ENCODE data around the gene DNM3.

Gene DNM3

DNA sequence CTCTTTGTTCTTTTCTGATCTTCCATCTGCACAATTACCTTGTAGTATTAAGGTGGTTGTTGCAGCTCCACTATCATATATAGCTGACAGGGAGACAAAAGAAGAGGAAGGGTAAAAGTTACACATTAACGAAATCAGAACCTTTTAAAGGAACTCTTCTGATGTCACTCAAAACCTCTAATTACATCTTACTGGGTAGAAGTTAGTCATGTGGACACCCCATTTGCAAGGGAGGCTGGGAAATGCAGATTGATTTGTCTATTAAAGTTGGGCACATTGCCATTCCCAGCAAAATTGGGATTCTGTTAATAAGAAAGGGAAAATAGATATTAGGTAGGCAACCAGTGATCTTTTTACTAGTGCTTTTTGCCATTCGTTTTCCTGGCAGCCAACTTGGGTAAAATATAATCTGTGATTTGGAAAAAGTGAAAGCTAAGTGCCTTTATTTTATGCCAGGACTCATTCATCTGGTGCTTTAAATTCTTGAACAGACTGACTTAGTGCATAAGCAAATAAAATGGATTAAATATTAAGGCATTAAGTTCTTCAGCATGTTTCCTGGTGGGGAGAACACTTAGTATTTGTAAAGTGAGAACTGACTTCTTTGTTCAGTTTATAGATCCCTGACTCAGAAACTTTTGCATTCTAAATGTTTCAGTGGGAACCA lies 71.3 kb downstream of the DNM3 start:
- Histone ChIP-seq H3K36me3 (ENCODE audit: control insufficient read depth, insufficient read depth, low read length) (no peaks in the 10 kb centered on the region), H3K27ac (ENCODE audit: low read depth, low read length) (no peak overlapping the region), H3K4me3 (ENCODE audit: low read length) (no peak overlapping the region), H3K27me3 (ENCODE audit: control insufficient read depth, insufficient read depth, low read length) (no peaks in the 10 kb centered on the region), H3K9ac (ENCODE audit: low read length) (no peak overlapping the region), H3K4me1 (ENCODE audit: control insufficient read depth, insufficient read depth, low read length) (no peaks in the 10 kb centered on the region)

- no peaks in the 10 kb centered on the region for H3K4me1 ChIP-seq (ENCODE audit: control insufficient read depth, insufficient read depth, low read length)
- H3K36me3 ChIP-seq (ENCODE audit: control insufficient read depth, insufficient read depth, low read length): no peaks in the 10 kb centered on the region
- no peak overlapping the region for H3K4me3 ChIP-seq (ENCODE audit: low read length)
- no peak overlapping the region for H3K27ac ChIP-seq (ENCODE audit: low read depth, low read length)
- H3K27me3 ChIP-seq (ENCODE audit: control insufficient read depth, insufficient read depth, low read length): no peaks in the 10 kb centered on the region
- no peak overlapping the region for H3K9ac ChIP-seq (ENCODE audit: low read length)
Measured at GRCh38 chr1:171913385-171913784, 72.1 kb downstream of the DNM3 start.

DNA sequence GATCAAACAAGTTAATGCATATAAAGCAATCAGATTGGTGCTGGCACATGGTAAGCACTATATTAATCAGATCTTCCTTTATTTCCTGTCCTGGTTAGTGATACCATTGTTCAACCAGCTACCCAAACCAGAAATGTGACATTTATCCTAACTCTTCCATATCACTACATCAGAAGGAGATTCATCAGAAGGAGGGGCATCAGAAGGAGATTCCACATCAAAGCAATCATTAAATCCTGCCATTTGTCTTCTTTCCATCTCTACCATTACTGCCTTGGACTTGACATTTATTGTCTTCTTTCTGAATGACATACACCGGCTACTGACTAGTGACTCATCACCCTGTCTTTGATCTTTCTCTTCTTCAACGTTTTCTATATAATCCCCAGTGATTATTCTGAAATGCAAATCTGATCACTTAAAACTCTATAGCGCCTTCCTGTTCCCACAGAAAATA lies 75.0 kb downstream of the DNM3 start:
- Histone ChIP-seq H3K4me3 (ENCODE audit: low read length) (no peak overlapping the region), H3K27me3 (ENCODE audit: control insufficient read depth, insufficient read depth, low read length) (no peaks in the 10 kb centered on the region), H3K4me1 (ENCODE audit: control insufficient read depth, insufficient read depth, low read length) (no peaks in the 10 kb centered on the region), H3K27ac (ENCODE audit: low read depth, low read length) (no peak overlapping the region), H3K9ac (ENCODE audit: low read length) (no peak overlapping the region), H3K36me3 (ENCODE audit: control insufficient read depth, insufficient read depth, low read length) (no peaks in the 10 kb centered on the region)

- no peaks in the 10 kb centered on the region for H3K4me1 ChIP-seq (ENCODE audit: control insufficient read depth, insufficient read depth, low read length)
- no peak overlapping the region for H3K4me3 ChIP-seq (ENCODE audit: low read length)
- H3K27me3 ChIP-seq (ENCODE audit: control insufficient read depth, insufficient read depth, low read length): no peaks in the 10 kb centered on the region
- H3K36me3 ChIP-seq (ENCODE audit: control insufficient read depth, insufficient read depth, low read length): no peaks in the 10 kb centered on the region
- no peak overlapping the region for H3K9ac ChIP-seq (ENCODE audit: low read length)
- H3K27ac ChIP-seq (ENCODE audit: low read depth, low read length): no peak overlapping the region
Measured at GRCh38 chr1:171917331-171917730, 76.0 kb downstream of the DNM3 start.

GRCh38 chr1:171919891-171920887 lies 78.9 kb downstream of the DNM3 start:
- Histone ChIP-seq H3K36me3 (ENCODE audit: control insufficient read depth, insufficient read depth, low read length) (no peaks in the 10 kb centered on the region), H3K4me1 (ENCODE audit: control insufficient read depth, insufficient read depth, low read length) (no peaks in the 10 kb centered on the region), H3K9ac (ENCODE audit: low read length) (no peak overlapping the region), H3K27me3 (ENCODE audit: control insufficient read depth, insufficient read depth, low read length) (no peaks in the 10 kb centered on the region), H3K27ac (ENCODE audit: low read depth, low read length) (no peak overlapping the region), H3K4me3 (ENCODE audit: low read length) (no peak overlapping the region)

DNA sequence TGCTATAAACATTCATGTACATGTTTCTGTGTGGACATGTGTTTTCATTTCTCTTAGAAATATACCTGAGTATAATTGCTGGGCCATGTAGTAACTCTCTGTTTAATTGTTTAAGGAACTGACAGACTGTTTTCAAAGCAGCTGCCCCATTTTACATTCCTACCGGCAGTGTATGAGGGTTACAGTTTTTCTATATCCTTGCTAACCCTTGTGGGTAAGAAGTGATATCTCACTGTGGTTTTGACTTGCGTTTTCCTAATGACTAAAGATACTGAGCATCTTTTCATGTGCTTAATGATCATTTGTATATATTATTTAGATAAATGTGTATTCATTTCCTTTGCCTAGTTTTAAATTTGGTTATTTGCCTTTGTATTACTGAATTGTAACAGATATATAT lies 81.7 kb downstream of the DNM3 start:
- no peak overlapping the region for H3K27ac ChIP-seq (ENCODE audit: low read depth, low read length)
- no peaks in the 10 kb centered on the region for H3K27me3 ChIP-seq (ENCODE audit: control insufficient read depth, insufficient read depth, low read length)
- no peak overlapping the region for H3K4me3 ChIP-seq (ENCODE audit: low read length)
- no peaks in the 10 kb centered on the region for H3K4me1 ChIP-seq (ENCODE audit: control insufficient read depth, insufficient read depth, low read length)
- no peak overlapping the region for H3K9ac ChIP-seq (ENCODE audit: low read length)
- no peaks in the 10 kb centered on the region for H3K36me3 ChIP-seq (ENCODE audit: control insufficient read depth, insufficient read depth, low read length)

DNA sequence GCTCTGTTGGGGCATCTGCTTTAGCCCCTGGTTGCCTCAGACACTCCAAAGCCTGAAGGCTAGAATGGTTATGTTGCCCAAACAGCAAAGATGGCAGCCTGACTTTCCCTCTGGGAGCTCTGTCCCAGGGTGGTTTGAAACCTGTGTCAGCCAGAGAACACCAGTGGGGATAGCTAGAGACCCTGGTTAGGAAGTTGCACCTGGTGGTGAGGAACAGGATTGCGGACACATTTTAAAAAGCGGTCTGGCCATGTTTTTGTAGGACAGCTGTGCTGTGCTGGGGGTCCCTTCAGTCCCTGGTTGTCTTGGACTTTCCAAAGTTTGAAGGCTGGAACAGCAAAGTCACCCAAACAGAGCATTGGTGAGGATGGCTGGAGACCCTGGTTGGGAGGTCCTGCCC lies 87.8 kb downstream of the DNM3 start:
- Histone ChIP-seq H3K36me3 (ENCODE audit: control insufficient read depth, insufficient read depth, low read length) (no peaks in the 10 kb centered on the region), H3K9ac (ENCODE audit: low read length) (no peak overlapping the region), H3K27ac (ENCODE audit: low read depth, low read length) (no peak overlapping the region), H3K4me1 (ENCODE audit: control insufficient read depth, insufficient read depth, low read length) (no peaks in the 10 kb centered on the region), H3K4me3 (ENCODE audit: low read length) (no peak overlapping the region), H3K27me3 (ENCODE audit: control insufficient read depth, insufficient read depth, low read length) (no peaks in the 10 kb centered on the region)

- no peaks in the 10 kb centered on the region for H3K4me1 ChIP-seq (ENCODE audit: control insufficient read depth, insufficient read depth, low read length)
- H3K4me3 ChIP-seq (ENCODE audit: low read length): no peak overlapping the region
- H3K9ac ChIP-seq (ENCODE audit: low read length): no peak overlapping the region
- H3K27me3 ChIP-seq (ENCODE audit: control insufficient read depth, insufficient read depth, low read length): no peaks in the 10 kb centered on the region
- H3K36me3 ChIP-seq (ENCODE audit: control insufficient read depth, insufficient read depth, low read length): no peaks in the 10 kb centered on the region
- H3K27ac ChIP-seq (ENCODE audit: low read depth, low read length): no peak overlapping the region
Measured at GRCh38 chr1:171931752-171932151, 90.5 kb downstream of the DNM3 start.

- Histone ChIP-seq H3K36me3 (ENCODE audit: control insufficient read depth, insufficient read depth, low read length) (no peaks in the 10 kb centered on the region), H3K4me3 (ENCODE audit: low read length) (no peak overlapping the region), H3K9ac (ENCODE audit: low read length) (no peak overlapping the region), H3K27me3 (ENCODE audit: control insufficient read depth, insufficient read depth, low read length) (no peaks in the 10 kb centered on the region), H3K4me1 (ENCODE audit: control insufficient read depth, insufficient read depth, low read length) (no peaks in the 10 kb centered on the region), H3K27ac (ENCODE audit: low read depth, low read length) (no peak overlapping the region)
Measured at GRCh38 chr1:171934664-171935063, 93.4 kb downstream of the DNM3 start.

DNA sequence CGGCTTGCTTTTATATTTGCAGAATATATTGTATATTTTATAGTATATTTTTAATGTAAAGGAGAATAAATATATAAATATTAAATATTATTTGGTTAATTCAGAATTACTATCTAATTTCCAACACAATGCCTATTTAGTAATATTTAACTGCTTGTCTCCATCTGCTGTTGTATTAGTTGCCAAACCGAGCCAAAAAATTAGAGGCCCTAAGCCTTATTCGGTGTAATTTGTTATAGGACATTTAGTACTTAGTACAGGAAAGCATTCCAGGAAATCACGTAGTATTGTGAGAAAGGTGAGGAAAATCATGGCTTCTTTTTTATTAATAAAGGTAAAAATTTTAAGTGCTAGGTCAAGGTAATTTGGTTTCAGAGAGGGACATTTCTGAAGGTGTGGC lies 93.8 kb downstream of the DNM3 start:
- H3K4me3 ChIP-seq (ENCODE audit: low read length): no peak overlapping the region
- H3K4me1 ChIP-seq (ENCODE audit: control insufficient read depth, insufficient read depth, low read length): no peaks in the 10 kb centered on the region
- H3K27ac ChIP-seq (ENCODE audit: low read depth, low read length): no peak overlapping the region
- H3K36me3 ChIP-seq (ENCODE audit: control insufficient read depth, insufficient read depth, low read length): no peaks in the 10 kb centered on the region
- no peak overlapping the region for H3K9ac ChIP-seq (ENCODE audit: low read length)
- H3K27me3 ChIP-seq (ENCODE audit: control insufficient read depth, insufficient read depth, low read length): no peaks in the 10 kb centered on the region

DNA sequence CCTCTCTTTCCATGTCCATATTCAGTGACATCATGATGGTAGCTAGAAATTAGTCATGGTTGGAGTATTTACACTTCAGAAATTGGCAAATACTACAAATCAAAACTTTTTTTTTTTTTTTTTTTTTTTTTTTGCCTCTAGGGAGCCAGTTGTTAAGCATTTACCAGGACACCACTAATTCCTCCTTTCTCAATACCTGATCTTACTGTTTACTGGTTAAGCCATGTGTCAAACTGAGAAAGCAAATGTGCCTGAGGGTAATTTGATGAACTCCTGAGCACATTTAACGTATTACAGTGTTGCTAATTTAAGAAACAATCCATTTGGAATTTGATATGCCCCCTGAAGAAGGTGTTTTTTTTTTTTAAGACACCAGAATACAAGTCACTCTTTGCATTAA lies 94.4 kb downstream of the DNM3 start:
- Histone ChIP-seq H3K9ac (ENCODE audit: low read length) (no peak overlapping the region), H3K36me3 (ENCODE audit: control insufficient read depth, insufficient read depth, low read length) (no peaks in the 10 kb centered on the region), H3K4me1 (ENCODE audit: control insufficient read depth, insufficient read depth, low read length) (no peaks in the 10 kb centered on the region), H3K27me3 (ENCODE audit: control insufficient read depth, insufficient read depth, low read length) (no peaks in the 10 kb centered on the region), H3K27ac (ENCODE audit: low read depth, low read length) (no peak overlapping the region), H3K4me3 (ENCODE audit: low read length) (no peak overlapping the region)

GRCh38 chr1:171937938-171938337 lies 96.6 kb downstream of the DNM3 start:
- H3K27ac ChIP-seq (ENCODE audit: low read depth, low read length): no peak overlapping the region
- no peak overlapping the region for H3K9ac ChIP-seq (ENCODE audit: low read length)

More at GRCh38 chr1:171937938-171938337, 96.6 kb downstream of the DNM3 start:
- H3K27me3 ChIP-seq (ENCODE audit: control insufficient read depth, insufficient read depth, low read length): no peaks in the 10 kb centered on the region
- H3K4me3 ChIP-seq (ENCODE audit: low read length): no peak overlapping the region
- H3K36me3 ChIP-seq (ENCODE audit: control insufficient read depth, insufficient read depth, low read length): no peaks in the 10 kb centered on the region
- no peaks in the 10 kb centered on the region for H3K4me1 ChIP-seq (ENCODE audit: control insufficient read depth, insufficient read depth, low read length)
